HCT116 (cell line): ENCODE measurements around the gene CARD14. TPM values are rescaled to one million over a fixed set of nuclear protein-coding genes. Genes with fewer than 3 reads are reported as not detected.

Experiments
- ATAC-seq: fragments of 200-7000 bp; cut with Tn5 transposase; 2 replicates; pipeline ENCODE4 v1.9.1; 2020; ENCODE audit warnings: mild to moderate bottlenecking, moderate library complexity
- BruUV-seq: library from RNA; stranded (reverse); fragments of 400-500 nt; replicated peaks from 2 replicates; lab custom pipeline; 2021; lab: Mats Ljungman, UMichigan
- CTCF ChIA-PET: fragments of 300-600 bp; sonication (Branson Sonifier 250); formaldehyde crosslinking; loops from one replicate; lab custom pipeline; 2021; ENCODE audit warnings: antibody characterized with exemption; lab: Charles Lee
- POLR2A ChIA-PET: fragments of 300-600, 350-600 bp; sonication (Branson Sonifier 250); formaldehyde crosslinking; loops from one replicate; lab custom pipeline; 2021; ENCODE audit warnings: antibody characterized with exemption; lab: Charles Lee
- RAD21 ChIA-PET, 2 experiments: fragments of 300-600 bp; sonication (Branson Sonifier 250); formaldehyde crosslinking; loops; one replicate each; lab custom pipeline; 2023; ENCODE audit warnings: low total read pairs in 2 of 2; ENCODE audit not compliant: uncharacterized antibody in 2 of 2, unreplicated experiment in 2 of 2, low non-redundant PET in 1 of 2; lab: Charles Lee
- DNase-seq: peaks from one replicate; pipeline ENCODE4 v3.0.0-alpha.2; 2010; ENCODE audit warnings: low read depth, low spot score
- H2AFZ ChIP-seq: fragments of 200-600 bp; shearing (Covaris generic), sonication (generic); 2 replicates; pipeline ENCODE4 v1.6.1; 2017; ENCODE audit warnings: low read depth, mixed run types, mixed read lengths, antibody characterized with exemption, low read length; ENCODE audit not compliant: poor library complexity, severe bottlenecking
- H3K27ac ChIP-seq: 2 replicates; pipeline ENCODE4 v1.5.1; 2012; ENCODE audit warnings: low read depth, low read length
- H3K27me3 ChIP-seq: fragments of 200-600 bp; sonication (generic); 2 replicates; pipeline ENCODE4 v1.6.1; 2016; ENCODE audit warnings: mixed run types, low read length, mixed read lengths; ENCODE audit not compliant: insufficient read depth
- H3K36me3 ChIP-seq, 2 experiments: fragments of 200-500 bp in 1 of 2; fragments of 200-600 bp in 1 of 2; sonication (Bioruptor generic) in 1 of 2; sonication (generic) in 1 of 2; 2 replicates each; pipeline versions ENCODE4 v1.5.1 to v1.6.1; 2014 to 2016; ENCODE audit warnings: low read length in 2 of 2, inconsistent platforms in 1 of 2, mixed read lengths in 1 of 2, mixed run types in 1 of 2; ENCODE audit not compliant: insufficient read depth in 2 of 2, control insufficient read depth in 1 of 2
- H3K4me1 ChIP-seq, 2 experiments: fragments of 200-600 bp in 1 of 2; sonication (generic) in 1 of 2; 2 replicates each; pipeline versions ENCODE4 v1.5.1 to v1.6.1; 2012 to 2017; ENCODE audit warnings: low read length in 2 of 2, inconsistent platforms in 1 of 2, mild to moderate bottlenecking in 1 of 2, mixed read lengths in 1 of 2, mixed run types in 1 of 2, moderate library complexity in 1 of 2; ENCODE audit not compliant: insufficient read depth in 2 of 2, control insufficient read depth in 1 of 2
- H3K4me2 ChIP-seq: fragments of 200-600 bp; sonication (generic); 2 replicates; pipeline ENCODE4 v1.6.1; 2017; ENCODE audit warnings: mixed run types, low read length, mixed read lengths
- H3K4me3 ChIP-seq, 2 experiments: fragments of 200-600 bp in 1 of 2; sonication (generic) in 1 of 2; replicated peaks in 1 of 2; 2 replicates each; pipeline ENCODE4 v1.5.1; 2011 to 2016; ENCODE audit warnings: low read length in 2 of 2, control low read depth in 1 of 2, low read depth in 1 of 2, mild to moderate bottlenecking in 1 of 2, mixed read lengths in 1 of 2, mixed run types in 1 of 2
- H3K79me2 ChIP-seq: fragments of 200-600 bp; sonication (generic); 2 replicates; pipeline ENCODE4 v1.6.1; 2017; ENCODE audit warnings: mild to moderate bottlenecking, mixed run types, low read length, moderate library complexity, mixed read lengths; ENCODE audit not compliant: insufficient read depth
- H3K9ac ChIP-seq: fragments of 200-600 bp; sonication (generic); 2 replicates; pipeline ENCODE4 v1.6.1; 2016; ENCODE audit warnings: low read length, mixed read lengths
- H3K9me2 ChIP-seq: fragments of 200-600 bp; sonication (generic), shearing (Covaris generic); 2 replicates; pipeline ENCODE4 v1.6.1; 2017; ENCODE audit warnings: mixed run types, mild to moderate bottlenecking, moderate library complexity; ENCODE audit not compliant: insufficient read depth
- H3K9me3 ChIP-seq, 2 experiments: fragments of 200-500 bp in 1 of 2; fragments of 200-600 bp in 1 of 2; sonication (Bioruptor generic) in 1 of 2; sonication (generic) in 1 of 2; 2 replicates each; pipeline ENCODE4 v1.6.1; 2014 to 2017; ENCODE audit warnings: low read length in 2 of 2, mixed read lengths in 2 of 2, inconsistent platforms in 1 of 2, low read depth in 1 of 2, mild to moderate bottlenecking in 1 of 2, mixed run types in 1 of 2, moderate library complexity in 1 of 2; ENCODE audit not compliant: control insufficient read depth in 1 of 2, insufficient read depth in 1 of 2
- H4K20me1 ChIP-seq: fragments of 200-600 bp; sonication (generic), shearing (Covaris generic); 2 replicates; pipeline ENCODE4 v1.6.1; 2017; ENCODE audit warnings: mixed run types, mild to moderate bottlenecking, moderate library complexity; ENCODE audit not compliant: insufficient read depth
- ATF3 ChIP-seq: IDR thresholded peaks from 2 replicates; pipeline ENCODE4 v1.6.1; 2012
- CBX3 ChIP-seq: IDR thresholded peaks from 2 replicates; pipeline ENCODE4 v1.6.1; 2012; ENCODE audit warnings: low read depth
- EGR1 ChIP-seq: IDR thresholded peaks from 2 replicates; pipeline ENCODE4 v1.6.1; 2012; ENCODE audit warnings: low read depth
- ELF1 ChIP-seq: IDR thresholded peaks from 2 replicates; pipeline ENCODE4 v1.6.1; 2012; ENCODE audit warnings: low read depth, borderline replicate concordance
- EZH2phosphoT487 ChIP-seq: fragments of 200-600 bp; IDR thresholded peaks from 2 replicates; pipeline ENCODE4 v1.6.1; 2018; ENCODE audit warnings: antibody characterized with exemption, borderline replicate concordance
- FOSL1 ChIP-seq: IDR thresholded peaks from 2 replicates; pipeline ENCODE4 v1.6.1; 2012; ENCODE audit warnings: low read depth
- JUND ChIP-seq: IDR thresholded peaks from 2 replicates; pipeline ENCODE4 v1.6.1; 2012
- MAX ChIP-seq: IDR thresholded peaks from 2 replicates; pipeline ENCODE4 v1.6.1; 2012
- REST ChIP-seq: IDR thresholded peaks from 2 replicates; pipeline ENCODE4 v1.6.1; 2012; ENCODE audit warnings: low read depth
- SP1 ChIP-seq: IDR thresholded peaks from 2 replicates; pipeline ENCODE4 v1.6.1; 2012; ENCODE audit warnings: low read depth
- ZBTB33 ChIP-seq: IDR thresholded peaks from 2 replicates; pipeline ENCODE4 v1.6.1; 2011; ENCODE audit warnings: mild to moderate bottlenecking, low read length, moderate library complexity; ENCODE audit not compliant: insufficient replicate concordance; ENCODE audit errors: extremely low read depth
- ZFX ChIP-seq: fragments of 450-650 bp; IDR thresholded peaks from 2 replicates; pipeline ENCODE4 v1.6.1; 2017
- intact Hi-C: fragments of 100-400 bp; cut with micrococcal nuclease; formaldehyde crosslinking; loops from 2 replicates; pipeline ENCODE4 v1.10.0; 2022
- total RNA-seq: library from RNA; stranded (reverse); gene quantifications from one replicate; pipeline ENCODE4 v1.2.1, GENCODE V29; 2021; ENCODE audit not compliant: unreplicated experiment

Gene CARD14
- total RNA-seq, 1 experiment from 2014 or later, result 0.25 TPM

- Histone ChIP-seq H3K9me3 (no peaks in the 10 kb centered on the region), H3K4me1 (peaks cover 8 to 15% of the 10 kb centered on the region in 2 experiments; a peak in 3 of 4 replicates), H2AFZ (no peak overlapping the region), H3K9me2 (no peaks in the 10 kb centered on the region), H4K20me1 (no peaks in the 10 kb centered on the region), H3K9ac (no peak overlapping the region), H3K4me3 (no peak overlapping the region), H3K27ac (no peak overlapping the region), H3K36me3 (no peaks in the 10 kb centered on the region), H3K27me3 (no peaks in the 10 kb centered on the region), H3K79me2 (peaks cover 11% of the 10 kb centered on the region), H3K4me2 (no peak overlapping the region)
- intact Hi-C loops, result no loop called here
- no peak for ATAC-seq
- DNase-seq, result no peak
- BruUV-seq, result no TSS peak
- POLR2A ChIA-PET, result no interaction called here
- RAD21 ChIA-PET, result no interaction called here
- TF ChIP-seq EZH2phosphoT487, result no peak
- no peak for TF ChIP-seq MAX
- no peak for TF ChIP-seq REST
- TF ChIP-seq FOSL1, result no peak
- TF ChIP-seq EGR1, result no peak
- no peak for TF ChIP-seq CBX3
- TF ChIP-seq ELF1, result no peak
- no peak for TF ChIP-seq JUND
- no peak for TF ChIP-seq ZFX
- TF ChIP-seq SP1, result no peak
- no peak for TF ChIP-seq ZBTB33
- no peak for TF ChIP-seq ATF3
- CTCF ChIA-PET, result no interaction called here
Measured at GRCh38 chr17:80223838-80224497, 54.1 kb downstream of the CARD14 start.
